HEK293T (cell line): Measurements from ENCODE around the gene FPGS.

Experiments
- CTCF ChIA-PET: fragments of 350-600 bp; formaldehyde crosslinking; extraction: SDS; loops from one replicate; lab custom pipeline; 2021; ENCODE audit warnings: antibody characterized with exemption, inconsistent platforms; lab: Yijun Ruan, JAX
- POLR2A ChIA-PET: fragments of 350-600 bp; formaldehyde crosslinking; extraction: SDS; loops from one replicate; lab custom pipeline; 2020; ENCODE audit warnings: antibody characterized with exemption, inconsistent platforms; lab: Yijun Ruan, JAX
- DNase-seq: peaks from one replicate; pipeline ENCODE4 v3.0.0; 2012; ENCODE audit warnings: mixed read lengths; ENCODE audit errors: extremely low spot score
- ARNT ChIP-seq: fragments of 450-650 bp; IDR thresholded peaks from 2 replicates; pipeline ENCODE4 v1.6.1; 2017; ENCODE audit warnings: mild to moderate bottlenecking
- BHLHE40 ChIP-seq: fragments of 450-650 bp; IDR thresholded peaks from 2 replicates; pipeline ENCODE4 v1.6.1; 2016; ENCODE audit warnings: mild to moderate bottlenecking, moderate library complexity, borderline replicate concordance
- CTBP1 ChIP-seq: fragments of 450-650 bp; IDR thresholded peaks from 2 replicates; pipeline ENCODE4 v1.6.1; 2016; ENCODE audit warnings: borderline replicate concordance
- ELF4 ChIP-seq: fragments of 450-650 bp; IDR thresholded peaks from 2 replicates; pipeline ENCODE4 v1.6.1; 2017; ENCODE audit warnings: antibody characterized with exemption
- FOXA1 ChIP-seq: fragments of 450-650 bp; IDR thresholded peaks from 2 replicates; pipeline ENCODE4 v1.6.1; 2016; ENCODE audit warnings: mild to moderate bottlenecking
- FOXK2 ChIP-seq: fragments of 450-650 bp; IDR thresholded peaks from 2 replicates; pipeline ENCODE4 v1.6.1; 2016; ENCODE audit warnings: mild to moderate bottlenecking
- FOXM1 ChIP-seq: fragments of 450-650 bp; IDR thresholded peaks from 2 replicates; pipeline ENCODE4 v1.6.1; 2017; ENCODE audit warnings: mild to moderate bottlenecking, borderline replicate concordance
- HDGF ChIP-seq: fragments of 450-650 bp; IDR thresholded peaks from 2 replicates; pipeline ENCODE4 v1.6.1; 2017; ENCODE audit warnings: antibody characterized with exemption, borderline replicate concordance
- L3MBTL2 ChIP-seq: fragments of 450-650 bp; conservative IDR thresholded peaks from 2 replicates; pipeline ENCODE4 v1.6.1; 2016; ENCODE audit warnings: mild to moderate bottlenecking
- LEF1 ChIP-seq: fragments of 450-650 bp; IDR thresholded peaks from 2 replicates; pipeline ENCODE4 v1.6.1; 2017; ENCODE audit warnings: mild to moderate bottlenecking, borderline replicate concordance
- NFRKB ChIP-seq: fragments of 450-650 bp; IDR thresholded peaks from 2 replicates; pipeline ENCODE4 v1.6.1; 2016; ENCODE audit warnings: mild to moderate bottlenecking, moderate library complexity
- PKNOX1 ChIP-seq: fragments of 450-650 bp; IDR thresholded peaks from 2 replicates; pipeline ENCODE4 v1.6.1; 2016
- SP1 ChIP-seq: fragments of 450-650 bp; IDR thresholded peaks from 2 replicates; pipeline ENCODE4 v1.6.1; 2017
- SUZ12 ChIP-seq: fragments of 450-650 bp; IDR thresholded peaks from 2 replicates; pipeline ENCODE4 v1.6.1; 2016; ENCODE audit warnings: mild to moderate bottlenecking
- TARDBP ChIP-seq: fragments of 450-650 bp; IDR thresholded peaks from 2 replicates; pipeline ENCODE4 v1.6.1; 2016
- ZNF384 ChIP-seq: fragments of 450-650 bp; IDR thresholded peaks from 2 replicates; pipeline ENCODE4 v1.6.1; 2016

Gene FPGS

GRCh38 chr9:127789179-127789578 is 13.5 kb upstream of the FPGS start:
- TF ChIP-seq ARNT = no peak
- TF ChIP-seq SUZ12 = no peak
- no peak for TF ChIP-seq LEF1
- TF ChIP-seq FOXA1 = no peak
- TF ChIP-seq BHLHE40 = no peak
- TF ChIP-seq TARDBP = no peak
- no peak for TF ChIP-seq ELF4
- TF ChIP-seq SP1 = no peak
- no peak for TF ChIP-seq ZNF384
- no peak for TF ChIP-seq FOXK2
- no peak for TF ChIP-seq NFRKB
- no peak for TF ChIP-seq FOXM1
- TF ChIP-seq PKNOX1 = no peak
- no peak for TF ChIP-seq L3MBTL2
- no peak for TF ChIP-seq HDGF
- TF ChIP-seq CTBP1 = no peak
- POLR2A ChIA-PET = no interaction called here
- DNase-seq = no peak
- CTCF ChIA-PET = no interaction called here

- ChIA-PET CTCF (no interaction called here), POLR2A (no interaction called here)
- TF ChIP-seq CTBP1 (no peak), BHLHE40 (no peak), L3MBTL2 (no peak), PKNOX1 (no peak), ELF4 (no peak), SUZ12 (no peak), ZNF384 (no peak), SP1 (no peak), HDGF (no peak), NFRKB (no peak), ARNT (no peak), FOXA1 (no peak), FOXK2 (no peak), FOXM1 (no peak), LEF1 (no peak)
- no peak for DNase-seq
Observed at GRCh38 chr9:127790094-127790855, 12.4 kb upstream of the FPGS start.

- ChIA-PET CTCF (no interaction called here), POLR2A (no interaction called here)
- no peak for DNase-seq
- no peak for TF ChIP-seq FOXK2
- no peak for TF ChIP-seq SP1
- TF ChIP-seq FOXM1 = no peak
- no peak for TF ChIP-seq LEF1
- TF ChIP-seq PKNOX1 = no peak
- no peak for TF ChIP-seq ELF4
- TF ChIP-seq NFRKB = no peak
- no peak for TF ChIP-seq ARNT
- TF ChIP-seq ZNF384 = no peak
- no peak for TF ChIP-seq FOXA1
- TF ChIP-seq BHLHE40 = no peak
- no peak for TF ChIP-seq CTBP1
- TF ChIP-seq HDGF = no peak
- TF ChIP-seq TARDBP = no peak
Observed at GRCh38 chr9:127791085-127791484, 11.6 kb upstream of the FPGS start.

GRCh38 chr9:127792417-127793031 is 10.2 kb upstream of the FPGS start:
- TF ChIP-seq ZNF384 (no peak), PKNOX1 (no peak), BHLHE40 (no peak), SUZ12 (no peak), LEF1 (no peak), CTBP1 (no peak), FOXK2 (no peak), FOXA1 (no peak), L3MBTL2 (no peak), TARDBP (no peak)
- no peak for DNase-seq
- ChIA-PET POLR2A (interaction anchor here (1.4 to 1.5 kb wide), 2 partner anchors 9 to 29 kb away, joined by 5 read pairs; no protein-coding TSS in a partner anchor), CTCF (interaction anchor here (0.9 kb wide), 1 partner anchor 78 kb away, joined by 3 read pairs; no protein-coding TSS in a partner anchor)

GRCh38 chr9:127793093-127793708 is 9.5 kb upstream of the FPGS start:
- POLR2A ChIA-PET = interaction anchor here (1.4 to 1.5 kb wide), 2 partner anchors 9 to 30 kb away, joined by 5 read pairs; no protein-coding TSS in a partner anchor
- DNase-seq = no peak
- no peak for TF ChIP-seq FOXA1
- no peak for TF ChIP-seq SUZ12
- no peak for TF ChIP-seq BHLHE40
- TF ChIP-seq TARDBP = no peak
- CTCF ChIA-PET = interaction anchor here (0.6 kb wide), 2 partner anchors 77 to 144 kb away, joined by 3 to 4 read pairs; no protein-coding TSS in a partner anchor
